ENCODE data around the gene COL5A1. TPM values are rescaled to one million over a fixed set of nuclear protein-coding genes. Genes with fewer than 3 reads are reported as not detected.

COL5A1 gene
- polyA plus RNA-seq, 1 donor, result 460 TPM

Other genes starting within 250 kb of the COL5A1 start
- gene FCN2, start 239.0 kb downstream of the COL5A1 start, polyA plus RNA-seq (ENCODE audit: insufficient read length), result not detected